Transverse colon (tissue), 4 donors: Measurements from ENCODE around the gene ATP9B.

Experiments used
- POLR2A ChIP-seq: fragments of 450-650 bp; IDR thresholded peaks from one replicate; pipeline ENCODE4 v1.6.1; 2016; ENCODE audit warnings: antibody characterized with exemption, mild to moderate bottlenecking, moderate library complexity
- POLR2AphosphoS5 ChIP-seq, 3 donors: sonication (generic); formaldehyde crosslinking; IDR thresholded peaks; one replicate each; pipeline ENCODE4 v1.6.1; 2016; ENCODE audit warnings: antibody characterized with exemption in 3 of 3
- TF ChIP-seq, protein P1 (sequence below), 5 experiments: fragments of 200-600 bp in 3 of 5; fragments of 450-650 bp in 2 of 5; sonication (generic) in 3 of 5; IDR thresholded peaks; 1 replicate in 2 of 5; 2 replicates in 3 of 5; pipeline ENCODE4 v1.5.1; 2016 to 2017; ENCODE audit warnings: antibody characterized with exemption in 5 of 5, inconsistent platforms in 3 of 5, mild to moderate bottlenecking in 2 of 5, moderate library complexity in 1 of 5

DNA sequence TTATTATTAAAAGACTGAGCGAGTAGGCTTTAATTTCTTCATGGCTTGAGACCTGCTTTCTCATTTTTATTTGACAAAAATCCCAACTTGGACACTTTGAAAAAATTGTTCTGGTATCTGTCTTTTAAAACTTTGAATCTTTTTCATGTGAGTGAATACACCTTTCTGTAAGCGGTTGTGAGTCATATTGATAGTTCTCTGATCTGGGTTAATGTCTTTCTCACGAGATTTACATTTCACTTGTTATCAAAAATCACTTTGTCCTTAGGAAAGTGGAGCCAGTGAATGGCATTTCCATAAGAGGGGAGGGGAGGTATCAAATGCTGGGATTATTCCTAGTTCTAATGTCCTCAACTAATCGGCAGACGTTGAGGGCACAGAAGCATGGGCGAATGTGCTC, 36.3 kb downstream of the ATP9B start:
- TF ChIP-seq POLR2AphosphoS5 (IDR thresholded peaks at IDR 0.05) (no peak), POLR2A (no peak)
- TF ChIP-seq, protein P1, sequence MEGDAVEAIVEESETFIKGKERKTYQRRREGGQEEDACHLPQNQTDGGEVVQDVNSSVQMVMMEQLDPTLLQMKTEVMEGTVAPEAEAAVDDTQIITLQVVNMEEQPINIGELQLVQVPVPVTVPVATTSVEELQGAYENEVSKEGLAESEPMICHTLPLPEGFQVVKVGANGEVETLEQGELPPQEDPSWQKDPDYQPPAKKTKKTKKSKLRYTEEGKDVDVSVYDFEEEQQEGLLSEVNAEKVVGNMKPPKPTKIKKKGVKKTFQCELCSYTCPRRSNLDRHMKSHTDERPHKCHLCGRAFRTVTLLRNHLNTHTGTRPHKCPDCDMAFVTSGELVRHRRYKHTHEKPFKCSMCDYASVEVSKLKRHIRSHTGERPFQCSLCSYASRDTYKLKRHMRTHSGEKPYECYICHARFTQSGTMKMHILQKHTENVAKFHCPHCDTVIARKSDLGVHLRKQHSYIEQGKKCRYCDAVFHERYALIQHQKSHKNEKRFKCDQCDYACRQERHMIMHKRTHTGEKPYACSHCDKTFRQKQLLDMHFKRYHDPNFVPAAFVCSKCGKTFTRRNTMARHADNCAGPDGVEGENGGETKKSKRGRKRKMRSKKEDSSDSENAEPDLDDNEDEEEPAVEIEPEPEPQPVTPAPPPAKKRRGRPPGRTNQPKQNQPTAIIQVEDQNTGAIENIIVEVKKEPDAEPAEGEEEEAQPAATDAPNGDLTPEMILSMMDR (IDR thresholded peaks at IDR 0.05): no peak
